ENCODE results near the gene LPCAT2. TPM values are rescaled to one million over a fixed set of nuclear protein-coding genes. Genes with fewer than 3 reads are reported as not detected.

The LPCAT2 gene
- total RNA-seq, 1 experiment from 2014 or later, result 62.1 TPM

DNA sequence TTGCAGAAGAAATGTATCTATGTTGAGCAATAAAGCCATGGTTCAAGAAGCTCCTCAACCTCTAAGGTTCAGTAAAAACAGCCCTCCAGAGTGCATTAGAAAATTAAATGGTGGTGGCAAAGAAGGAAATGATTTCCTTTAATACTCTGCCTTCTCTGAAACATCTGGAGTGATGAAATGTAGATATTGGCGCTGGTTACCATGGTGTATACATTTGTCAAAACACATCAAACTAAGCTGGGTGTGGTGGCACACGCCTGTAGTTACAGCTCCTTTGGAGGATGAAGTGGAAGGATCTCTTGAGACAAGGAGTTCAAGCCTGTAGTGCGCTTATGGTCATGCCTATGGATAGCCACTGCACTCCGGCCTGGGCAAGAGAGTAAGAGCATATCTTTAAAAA is 63.6 kb downstream of the LPCAT2 start:
- no peak for ATAC-seq
- BruUV-seq (replicated peaks), result no TSS peak
- intact Hi-C loops (cut with micrococcal nuclease; ENCODE audit: unreplicated experiment), result no loop called here
- Histone ChIP-seq H3K4me1 (ENCODE audit: control insufficient read depth, insufficient read depth, low read length) (no peaks in the 10 kb centered on the region), H3K36me3 (ENCODE audit: control insufficient read depth, insufficient read depth, low read length) (no peaks in the 10 kb centered on the region; the same call in 1 of the 2 replicates), H3K9me3 (ENCODE audit: control insufficient read depth, insufficient read depth, low read depth, low read length) (no peaks in the 10 kb centered on the region), H3K27me3 (ENCODE audit: control insufficient read depth, insufficient read depth, low read length) (no peaks in the 10 kb centered on the region), H3K27ac (ENCODE audit: low read length) (no peak overlapping the region), H3K4me3 (ENCODE audit: low read depth in 2 of 2, low read length in 2 of 2) (no peak overlapping the region)
- ChIA-PET POLR2A (no interaction called here), CTCF (no interaction called here)
- DNase-seq (ENCODE audit: low read depth, low spot score), result no peak
- in situ Hi-C loops (cut with HindIII; ENCODE audit: low pct_unique_long_range_greater_than_20kb, low sequenced_read_pairs), result no loop called here
- TF ChIP-seq, protein P1, sequence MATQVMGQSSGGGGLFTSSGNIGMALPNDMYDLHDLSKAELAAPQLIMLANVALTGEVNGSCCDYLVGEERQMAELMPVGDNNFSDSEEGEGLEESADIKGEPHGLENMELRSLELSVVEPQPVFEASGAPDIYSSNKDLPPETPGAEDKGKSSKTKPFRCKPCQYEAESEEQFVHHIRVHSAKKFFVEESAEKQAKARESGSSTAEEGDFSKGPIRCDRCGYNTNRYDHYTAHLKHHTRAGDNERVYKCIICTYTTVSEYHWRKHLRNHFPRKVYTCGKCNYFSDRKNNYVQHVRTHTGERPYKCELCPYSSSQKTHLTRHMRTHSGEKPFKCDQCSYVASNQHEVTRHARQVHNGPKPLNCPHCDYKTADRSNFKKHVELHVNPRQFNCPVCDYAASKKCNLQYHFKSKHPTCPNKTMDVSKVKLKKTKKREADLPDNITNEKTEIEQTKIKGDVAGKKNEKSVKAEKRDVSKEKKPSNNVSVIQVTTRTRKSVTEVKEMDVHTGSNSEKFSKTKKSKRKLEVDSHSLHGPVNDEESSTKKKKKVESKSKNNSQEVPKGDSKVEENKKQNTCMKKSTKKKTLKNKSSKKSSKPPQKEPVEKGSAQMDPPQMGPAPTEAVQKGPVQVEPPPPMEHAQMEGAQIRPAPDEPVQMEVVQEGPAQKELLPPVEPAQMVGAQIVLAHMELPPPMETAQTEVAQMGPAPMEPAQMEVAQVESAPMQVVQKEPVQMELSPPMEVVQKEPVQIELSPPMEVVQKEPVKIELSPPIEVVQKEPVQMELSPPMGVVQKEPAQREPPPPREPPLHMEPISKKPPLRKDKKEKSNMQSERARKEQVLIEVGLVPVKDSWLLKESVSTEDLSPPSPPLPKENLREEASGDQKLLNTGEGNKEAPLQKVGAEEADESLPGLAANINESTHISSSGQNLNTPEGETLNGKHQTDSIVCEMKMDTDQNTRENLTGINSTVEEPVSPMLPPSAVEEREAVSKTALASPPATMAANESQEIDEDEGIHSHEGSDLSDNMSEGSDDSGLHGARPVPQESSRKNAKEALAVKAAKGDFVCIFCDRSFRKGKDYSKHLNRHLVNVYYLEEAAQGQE (IDR thresholded peaks at IDR 0.05; ENCODE audit: insufficient read depth in 1 of 2, low read depth in 2 of 2, low read length in 1 of 2), result no peak
- TF ChIP-seq TCF7L2 (IDR thresholded peaks at IDR 0.05; ENCODE audit: low read depth, low read length) (no peak), SIN3A (IDR thresholded peaks at IDR 0.05; ENCODE audit: borderline replicate concordance, insufficient read depth, low read depth, low read length) (no peak), POLR2AphosphoS5 (IDR thresholded peaks at IDR 0.05; ENCODE audit: low read depth, low read length) (no peak)
- TF ChIP-seq, protein P2, sequence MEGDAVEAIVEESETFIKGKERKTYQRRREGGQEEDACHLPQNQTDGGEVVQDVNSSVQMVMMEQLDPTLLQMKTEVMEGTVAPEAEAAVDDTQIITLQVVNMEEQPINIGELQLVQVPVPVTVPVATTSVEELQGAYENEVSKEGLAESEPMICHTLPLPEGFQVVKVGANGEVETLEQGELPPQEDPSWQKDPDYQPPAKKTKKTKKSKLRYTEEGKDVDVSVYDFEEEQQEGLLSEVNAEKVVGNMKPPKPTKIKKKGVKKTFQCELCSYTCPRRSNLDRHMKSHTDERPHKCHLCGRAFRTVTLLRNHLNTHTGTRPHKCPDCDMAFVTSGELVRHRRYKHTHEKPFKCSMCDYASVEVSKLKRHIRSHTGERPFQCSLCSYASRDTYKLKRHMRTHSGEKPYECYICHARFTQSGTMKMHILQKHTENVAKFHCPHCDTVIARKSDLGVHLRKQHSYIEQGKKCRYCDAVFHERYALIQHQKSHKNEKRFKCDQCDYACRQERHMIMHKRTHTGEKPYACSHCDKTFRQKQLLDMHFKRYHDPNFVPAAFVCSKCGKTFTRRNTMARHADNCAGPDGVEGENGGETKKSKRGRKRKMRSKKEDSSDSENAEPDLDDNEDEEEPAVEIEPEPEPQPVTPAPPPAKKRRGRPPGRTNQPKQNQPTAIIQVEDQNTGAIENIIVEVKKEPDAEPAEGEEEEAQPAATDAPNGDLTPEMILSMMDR (IDR thresholded peaks at IDR 0.05), result no peak

DNA sequence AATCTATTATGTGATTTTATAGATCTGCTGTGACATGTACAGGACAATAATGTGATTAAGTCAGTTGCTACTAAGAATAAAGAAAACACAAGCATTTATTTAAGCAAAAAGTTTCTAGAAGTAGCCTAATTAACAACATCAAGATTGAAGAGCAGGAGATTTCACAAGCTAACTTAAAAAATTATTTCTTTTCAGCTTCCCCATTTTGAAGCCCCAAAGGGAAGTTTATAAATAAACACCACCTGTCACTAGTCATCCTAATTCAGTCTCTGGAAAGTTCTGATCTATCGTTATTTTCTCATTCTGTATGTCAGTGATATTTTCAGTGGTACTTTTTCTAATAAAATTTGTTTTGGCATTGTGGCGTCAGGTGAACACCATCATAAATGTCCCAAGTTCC is 65.9 kb downstream of the LPCAT2 start:
- POLR2A ChIA-PET, result no interaction called here
- Histone ChIP-seq H3K4me1 (ENCODE audit: control insufficient read depth, insufficient read depth, low read length) (no peaks in the 10 kb centered on the region), H3K36me3 (ENCODE audit: control insufficient read depth, insufficient read depth, low read length) (peaks cover 12% of the 10 kb centered on the region), H3K9me3 (ENCODE audit: control insufficient read depth, insufficient read depth, low read depth, low read length) (no peaks in the 10 kb centered on the region), H3K4me3 (ENCODE audit: low read depth in 2 of 2, low read length in 2 of 2) (no peak overlapping the region), H3K27me3 (ENCODE audit: control insufficient read depth, insufficient read depth, low read length) (no peaks in the 10 kb centered on the region), H3K27ac (ENCODE audit: low read length) (no peak overlapping the region)
- TF ChIP-seq, protein P2 (IDR thresholded peaks at IDR 0.05), result no peak
- TF ChIP-seq POLR2AphosphoS5 (IDR thresholded peaks at IDR 0.05; ENCODE audit: low read depth, low read length), result no peak
- no peak for TF ChIP-seq TCF7L2 (IDR thresholded peaks at IDR 0.05; ENCODE audit: low read depth, low read length)
- no TSS peak for BruUV-seq (replicated peaks)
- intact Hi-C loops (cut with micrococcal nuclease; ENCODE audit: unreplicated experiment) (no loop called here), in situ Hi-C loops (cut with HindIII; ENCODE audit: low pct_unique_long_range_greater_than_20kb, low sequenced_read_pairs) (no loop called here)
- DNase-seq (ENCODE audit: low read depth, low spot score), result no peak
- no peak for ATAC-seq
- CTCF ChIA-PET, result no interaction called here

All from Panc1 (cell line).